DMS153 treated with DMSO at 0.1 percent for 48 hours (cell line): ENCODE results near the gene MINDY1.

Source experiments
- DNase-seq: peaks from one replicate; lab custom pipeline; 2025; ENCODE audit not compliant: unreplicated experiment; lab: John Stamatoyannopoulos, UW

Gene MINDY1

GRCh38 chr1:150966011-150966410 lies 40.7 kb downstream of the MINDY1 start:
- DNase-seq: no peak

- DNase-seq: no peak
Observed at GRCh38 chr1:150965605-150966004, 41.1 kb downstream of the MINDY1 start.

GRCh38 chr1:150964164-150964489 lies 42.6 kb downstream of the MINDY1 start:
- no peak for DNase-seq

- DNase-seq: no peak
Observed at GRCh38 chr1:150963321-150964163, 43.2 kb downstream of the MINDY1 start.

GRCh38 chr1:150961756-150962155 lies 44.9 kb downstream of the MINDY1 start:
- no peak for DNase-seq

- DNase-seq: no peak
Observed at GRCh38 chr1:150960646-150961045, 46.1 kb downstream of the MINDY1 start.

- DNase-seq: no peak
Observed at GRCh38 chr1:150957666-150958065, 49.0 kb downstream of the MINDY1 start.

GRCh38 chr1:150955280-150955679 lies 51.4 kb downstream of the MINDY1 start:
- DNase-seq: no peak

- DNase-seq: no peak
Observed at GRCh38 chr1:150954708-150955107, 52.0 kb downstream of the MINDY1 start.
